ENCODE results near the gene ANKRD13C.

DNA sequence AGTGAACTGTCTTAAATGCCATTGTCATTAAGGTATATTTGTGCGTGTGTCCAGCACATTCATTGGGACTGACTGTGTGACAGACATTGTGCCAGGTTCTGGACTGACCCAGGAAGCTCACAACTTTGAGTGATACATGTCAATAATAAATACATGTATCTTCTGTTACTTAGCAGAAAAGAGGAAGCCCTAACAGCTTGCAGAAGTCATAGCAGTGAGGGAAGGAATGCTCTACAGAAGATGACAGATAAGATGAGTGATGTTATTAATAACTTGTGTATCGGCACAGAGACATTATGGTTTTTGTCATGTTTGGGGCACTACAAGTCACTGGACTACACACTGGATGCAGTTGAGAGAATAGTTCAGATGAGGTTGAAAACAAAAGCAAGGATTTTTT lies 134.5 kb downstream of the ANKRD13C start:
- TF ChIP-seq EZH2 (IDR thresholded peaks at IDR 0.05; ENCODE audit: low read length): no peak
- TF ChIP-seq, protein P1, sequence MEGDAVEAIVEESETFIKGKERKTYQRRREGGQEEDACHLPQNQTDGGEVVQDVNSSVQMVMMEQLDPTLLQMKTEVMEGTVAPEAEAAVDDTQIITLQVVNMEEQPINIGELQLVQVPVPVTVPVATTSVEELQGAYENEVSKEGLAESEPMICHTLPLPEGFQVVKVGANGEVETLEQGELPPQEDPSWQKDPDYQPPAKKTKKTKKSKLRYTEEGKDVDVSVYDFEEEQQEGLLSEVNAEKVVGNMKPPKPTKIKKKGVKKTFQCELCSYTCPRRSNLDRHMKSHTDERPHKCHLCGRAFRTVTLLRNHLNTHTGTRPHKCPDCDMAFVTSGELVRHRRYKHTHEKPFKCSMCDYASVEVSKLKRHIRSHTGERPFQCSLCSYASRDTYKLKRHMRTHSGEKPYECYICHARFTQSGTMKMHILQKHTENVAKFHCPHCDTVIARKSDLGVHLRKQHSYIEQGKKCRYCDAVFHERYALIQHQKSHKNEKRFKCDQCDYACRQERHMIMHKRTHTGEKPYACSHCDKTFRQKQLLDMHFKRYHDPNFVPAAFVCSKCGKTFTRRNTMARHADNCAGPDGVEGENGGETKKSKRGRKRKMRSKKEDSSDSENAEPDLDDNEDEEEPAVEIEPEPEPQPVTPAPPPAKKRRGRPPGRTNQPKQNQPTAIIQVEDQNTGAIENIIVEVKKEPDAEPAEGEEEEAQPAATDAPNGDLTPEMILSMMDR (optimal IDR thresholded peaks at IDR 0.05 in 1 of 3, IDR thresholded peaks at IDR 0.05 in 1 of 3, conservative IDR thresholded peaks at IDR 0.05 in 1 of 3; ENCODE audit: extremely low read depth in 1 of 3, insufficient read depth in 2 of 3, low read length in 3 of 3): no peak

All from keratinocyte (primary cell).